ENCODE results near the gene TICAM1. TPM values are rescaled to one million over a fixed set of nuclear protein-coding genes. Genes with fewer than 3 reads are reported as not detected.
"Not testable (repeated sequence)": the region's sequence is repeated elsewhere in the genome, so short reads cannot be mapped to it uniquely, and the experiment has no call there.

The TICAM1 gene
- polyA plus RNA-seq, 1 experiment, result 1.9 TPM

GRCh38 chr19:4866595-4867424 is 35.3 kb upstream of the TICAM1 start:
- DNase-seq (ENCODE audit: low read depth), result no peak
- POLR2A ChIA-PET, result interaction anchor here (1.0 kb wide), 1 partner anchor 45 kb away, joined by 3 read pairs; no protein-coding TSS in a partner anchor
- TF ChIP-seq, protein P1, sequence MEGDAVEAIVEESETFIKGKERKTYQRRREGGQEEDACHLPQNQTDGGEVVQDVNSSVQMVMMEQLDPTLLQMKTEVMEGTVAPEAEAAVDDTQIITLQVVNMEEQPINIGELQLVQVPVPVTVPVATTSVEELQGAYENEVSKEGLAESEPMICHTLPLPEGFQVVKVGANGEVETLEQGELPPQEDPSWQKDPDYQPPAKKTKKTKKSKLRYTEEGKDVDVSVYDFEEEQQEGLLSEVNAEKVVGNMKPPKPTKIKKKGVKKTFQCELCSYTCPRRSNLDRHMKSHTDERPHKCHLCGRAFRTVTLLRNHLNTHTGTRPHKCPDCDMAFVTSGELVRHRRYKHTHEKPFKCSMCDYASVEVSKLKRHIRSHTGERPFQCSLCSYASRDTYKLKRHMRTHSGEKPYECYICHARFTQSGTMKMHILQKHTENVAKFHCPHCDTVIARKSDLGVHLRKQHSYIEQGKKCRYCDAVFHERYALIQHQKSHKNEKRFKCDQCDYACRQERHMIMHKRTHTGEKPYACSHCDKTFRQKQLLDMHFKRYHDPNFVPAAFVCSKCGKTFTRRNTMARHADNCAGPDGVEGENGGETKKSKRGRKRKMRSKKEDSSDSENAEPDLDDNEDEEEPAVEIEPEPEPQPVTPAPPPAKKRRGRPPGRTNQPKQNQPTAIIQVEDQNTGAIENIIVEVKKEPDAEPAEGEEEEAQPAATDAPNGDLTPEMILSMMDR (IDR thresholded peaks at IDR 0.05; ENCODE audit: insufficient read depth, low read depth, low read length), result no peak

GRCh38 chr19:4861147-4861546 is 29.6 kb upstream of the TICAM1 start:
- TF ChIP-seq, protein P1 (IDR thresholded peaks at IDR 0.05; ENCODE audit: insufficient read depth, low read depth, low read length), result no peak
- Histone ChIP-seq H3K4me3 (ENCODE audit: low read depth, low read length) (no peak overlapping the region), H3K27me3 (ENCODE audit: control insufficient read depth, insufficient read depth, low read length) (no peaks in the 10 kb centered on the region), H3K36me3 (ENCODE audit: control insufficient read depth, insufficient read depth, low read length) (peaks cover 25% of the 10 kb centered on the region)
- ChIA-PET POLR2A (no interaction called here), CTCF (interaction anchor here (0.7 to 2.3 kb wide), 5 partner anchors 8 to 317 kb away, joined by 3 to 16 read pairs (median 3); no protein-coding TSS in a partner anchor)
- DNase-seq (ENCODE audit: low read depth), result no peak

More at GRCh38 chr19:4866595-4867424, 35.3 kb upstream of the TICAM1 start:
- H3K27me3 ChIP-seq (ENCODE audit: control insufficient read depth, insufficient read depth, low read length), result no peaks in the 10 kb centered on the region
- CTCF ChIA-PET, result interaction anchor here (0.7 to 4.4 kb wide), 11 partner anchors 12 to 182 kb away, joined by 3 to 37 read pairs (median 5); partner anchors contain the start of gene FEM1A
- H3K36me3 ChIP-seq (ENCODE audit: control insufficient read depth, insufficient read depth, low read length), result peaks cover 2% of the 10 kb centered on the region; the same call in 1 of the 2 replicates
- peak overlapping the region; percentile 92 for H3K4me3 ChIP-seq (ENCODE audit: low read depth, low read length)

DNA sequence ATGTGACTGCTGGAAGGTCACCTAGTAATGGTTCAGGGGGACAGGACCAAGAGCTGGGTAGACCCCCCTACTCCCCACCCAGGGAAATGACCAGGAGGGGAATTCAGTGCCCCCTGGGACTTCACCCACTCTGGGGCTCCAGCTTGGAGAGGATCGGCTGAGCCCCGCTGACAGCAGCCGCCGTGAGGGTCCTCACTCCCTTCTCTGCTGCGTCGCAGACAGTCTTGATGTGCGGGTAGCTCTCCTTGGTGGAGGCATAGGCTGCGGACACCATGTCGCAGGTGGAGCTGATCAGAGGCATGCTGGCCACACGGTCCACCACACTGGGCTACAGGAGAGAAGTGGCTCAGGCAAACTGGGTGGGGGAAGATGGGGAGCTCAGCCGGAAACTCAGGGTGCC is 28.2 kb upstream of the TICAM1 start:
- Histone ChIP-seq H3K4me3 (ENCODE audit: low read depth, low read length) (no peak overlapping the region), H3K36me3 (ENCODE audit: control insufficient read depth, insufficient read depth, low read length) (peaks cover 31% of the 10 kb centered on the region), H3K27me3 (ENCODE audit: control insufficient read depth, insufficient read depth, low read length) (no peaks in the 10 kb centered on the region)
- DNase-seq (ENCODE audit: low read depth), result no peak
- POLR2A ChIA-PET, result interaction anchor here (0.6 kb wide), 1 partner anchor 14 kb away, joined by 3 read pairs; no protein-coding TSS in a partner anchor
- CTCF ChIA-PET, result interaction anchor here (1.1 to 1.9 kb wide), 3 partner anchors 8 to 49 kb away, joined by 3 to 7 read pairs (median 7); no protein-coding TSS in a partner anchor
- TF ChIP-seq, protein P1 (IDR thresholded peaks at IDR 0.05; ENCODE audit: insufficient read depth, low read depth, low read length), result no peak

DNA sequence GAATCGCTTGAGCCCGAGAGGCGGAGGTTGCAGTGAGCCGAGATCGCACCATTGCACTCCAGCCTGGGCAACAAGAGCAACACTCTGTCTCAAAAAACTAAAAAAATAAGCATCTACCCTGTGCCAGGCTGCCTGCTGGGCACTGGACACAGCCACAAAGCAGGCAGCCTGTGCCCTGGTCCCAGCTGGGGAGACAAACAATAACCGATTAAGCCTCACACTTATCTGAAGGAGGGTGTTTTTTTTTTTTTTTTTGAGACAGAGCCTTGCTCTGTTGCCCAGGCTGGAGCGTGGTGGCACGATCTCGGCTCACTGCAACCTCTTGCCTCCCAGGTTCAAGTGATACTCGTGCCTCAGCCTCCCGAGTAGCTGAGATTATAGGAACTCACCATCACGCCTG is 25.0 kb upstream of the TICAM1 start:
- CTCF ChIA-PET, result interaction anchor here (0.7 to 13.8 kb wide), 4 partner anchors 18 to 182 kb away, joined by 3 to 225 read pairs (median 4); no protein-coding TSS in a partner anchor
- H3K27me3 ChIP-seq (ENCODE audit: control insufficient read depth, insufficient read depth, low read length); POLR2A ChIA-PET; DNase-seq (ENCODE audit: low read depth); H3K4me3 ChIP-seq (ENCODE audit: low read depth, low read length): not testable (repeated sequence)
- H3K36me3 ChIP-seq (ENCODE audit: control insufficient read depth, insufficient read depth, low read length), result peaks cover 43% of the 10 kb centered on the region

DNA sequence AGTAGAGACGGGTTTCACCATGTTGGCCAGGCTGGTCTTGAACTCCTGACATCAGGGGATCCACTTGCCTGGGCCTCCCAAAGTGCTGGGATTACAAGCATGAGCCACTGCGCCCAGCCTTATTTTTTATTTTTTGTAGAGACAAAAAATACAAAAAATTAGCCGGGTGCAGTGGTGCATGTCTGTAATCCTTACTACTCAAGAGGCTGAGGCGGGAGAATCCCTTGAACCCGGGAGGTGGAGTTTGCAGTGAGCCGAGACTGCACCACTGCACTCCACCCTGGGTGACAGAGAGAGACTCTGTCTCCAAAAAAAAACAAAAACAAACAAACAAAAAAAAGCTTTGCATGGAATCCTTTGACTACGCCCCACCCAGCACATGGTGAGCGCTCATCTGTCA is 22.0 kb upstream of the TICAM1 start:
- H3K36me3 ChIP-seq (ENCODE audit: control insufficient read depth, insufficient read depth, low read length), result peaks cover 34% of the 10 kb centered on the region
- H3K27me3 ChIP-seq (ENCODE audit: control insufficient read depth, insufficient read depth, low read length); POLR2A ChIA-PET; DNase-seq (ENCODE audit: low read depth); H3K4me3 ChIP-seq (ENCODE audit: low read depth, low read length): not testable (repeated sequence)
- CTCF ChIA-PET, result interaction anchor here (0.6 to 13.8 kb wide), 3 partner anchors 41 to 584 kb away, joined by 3 to 225 read pairs (median 5); no protein-coding TSS in a partner anchor

DNA sequence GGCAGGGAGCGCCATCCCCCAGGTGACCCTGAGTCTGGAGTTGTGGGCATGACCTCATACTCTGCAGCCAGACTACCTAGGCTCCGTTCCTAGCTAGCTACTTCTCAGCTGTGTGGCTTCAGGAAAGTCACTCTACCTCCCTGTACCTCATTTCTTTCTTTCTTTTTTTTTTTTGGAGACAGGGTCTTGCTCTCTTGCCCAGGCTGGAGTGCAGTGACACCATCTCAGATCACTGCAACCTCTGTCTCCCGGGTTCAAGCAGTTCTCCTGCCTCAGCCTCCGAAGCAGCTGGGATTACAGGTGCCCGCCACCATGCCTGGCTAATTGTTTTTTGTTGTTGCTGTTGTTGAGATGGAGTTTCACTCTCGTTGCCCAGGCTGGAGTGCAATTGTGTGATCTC is 21.0 kb upstream of the TICAM1 start:
- peaks cover 43% of the 10 kb centered on the region for H3K36me3 ChIP-seq (ENCODE audit: control insufficient read depth, insufficient read depth, low read length)
- TF ChIP-seq, protein P1 (IDR thresholded peaks at IDR 0.05; ENCODE audit: insufficient read depth, low read depth, low read length), result no peak
- CTCF ChIA-PET, result interaction anchor here (1.1 to 13.8 kb wide), 6 partner anchors 8 to 184 kb away, joined by 3 to 225 read pairs (median 16); no protein-coding TSS in a partner anchor
- H3K4me3 ChIP-seq (ENCODE audit: low read depth, low read length), result no peak overlapping the region
- DNase-seq (ENCODE audit: low read depth), result no peak
- no peaks in the 10 kb centered on the region for H3K27me3 ChIP-seq (ENCODE audit: control insufficient read depth, insufficient read depth, low read length)
- POLR2A ChIA-PET, result no interaction called here

Data from BJ (cell line).